Mesenchymal stem cell (in vitro differentiated cells and primary cell): ENCODE measurements around the gene ZCCHC7.

ENCODE experiments used
- DNase-seq: peaks from one replicate; pipeline ENCODE4 v3.0.0-alpha.2; 2013
- H2AFZ ChIP-seq: one replicate; pipeline ENCODE4 v1.6.1; 2013; ENCODE audit warnings: low read depth, mild to moderate bottlenecking, control low read depth, inconsistent platforms, low read length, moderate library complexity
- H2AK5ac ChIP-seq: 2 replicates; pipeline ENCODE4 v1.6.1; 2013; ENCODE audit warnings: low read length, moderate library complexity, mild to moderate bottlenecking, inconsistent platforms; ENCODE audit not compliant: severe bottlenecking
- H2BK120ac ChIP-seq: one replicate; pipeline ENCODE4 v1.6.1; 2013; ENCODE audit warnings: low read depth, mild to moderate bottlenecking, inconsistent platforms, low read length, moderate library complexity
- H2BK12ac ChIP-seq, 2 experiments: one replicate each; pipeline ENCODE4 v1.6.1; 2013; ENCODE audit warnings: inconsistent platforms in 2 of 2, low read length in 2 of 2, mild to moderate bottlenecking in 2 of 2, moderate library complexity in 2 of 2, control low read depth in 1 of 2
- H2BK15ac ChIP-seq: one replicate; pipeline ENCODE4 v1.6.1; 2013; ENCODE audit warnings: mild to moderate bottlenecking, low read depth, inconsistent platforms; ENCODE audit not compliant: poor library complexity, severe bottlenecking
- H2BK5ac ChIP-seq: 2 replicates; pipeline ENCODE4 v1.6.1; 2013; ENCODE audit warnings: low read depth, mild to moderate bottlenecking, low read length, control low read depth, inconsistent platforms; ENCODE audit not compliant: poor library complexity, severe bottlenecking
- H3K14ac ChIP-seq, 2 experiments: one replicate each; pipeline ENCODE4 v1.6.1; 2013; ENCODE audit warnings: inconsistent platforms in 2 of 2, low read length in 2 of 2, control low read depth in 1 of 2, mild to moderate bottlenecking in 1 of 2, moderate library complexity in 1 of 2
- H3K18ac ChIP-seq, 2 experiments: one replicate each; pipeline ENCODE4 v1.6.1; 2013; ENCODE audit warnings: inconsistent platforms in 2 of 2, low read length in 2 of 2, control low read depth in 1 of 2, low read depth in 1 of 2, mild to moderate bottlenecking in 1 of 2
- H3K23ac ChIP-seq, 2 experiments: one replicate each; pipeline ENCODE4 v1.6.1; 2013; ENCODE audit warnings: inconsistent platforms in 2 of 2, low read length in 2 of 2, mild to moderate bottlenecking in 2 of 2, moderate library complexity in 2 of 2, control low read depth in 1 of 2
- H3K27ac ChIP-seq: 2 replicates; pipeline ENCODE4 v1.5.1; 2013; ENCODE audit warnings: mild to moderate bottlenecking, moderate library complexity, low read length, control low read depth, inconsistent platforms; ENCODE audit not compliant: poor library complexity, severe bottlenecking
- H3K27me3 ChIP-seq, 2 experiments: 2 replicates each; pipeline versions ENCODE4 v1.6.1 to v1.7.0; 2013; ENCODE audit warnings: low read length in 2 of 2, mild to moderate bottlenecking in 2 of 2, moderate library complexity in 2 of 2, control low read depth in 1 of 2, inconsistent platforms in 1 of 2; ENCODE audit not compliant: control insufficient read depth in 1 of 2, insufficient read depth in 1 of 2
- H3K36me3 ChIP-seq, 2 experiments: 2 replicates each; pipeline versions ENCODE4 v1.6.1 to v1.7.0; 2013; ENCODE audit warnings: low read length in 2 of 2, control low read depth in 1 of 2, inconsistent platforms in 1 of 2, low read depth in 1 of 2, mild to moderate bottlenecking in 1 of 2; ENCODE audit not compliant: insufficient read depth in 2 of 2, control insufficient read depth in 1 of 2
- H3K4ac ChIP-seq, 2 experiments: one replicate each; pipeline ENCODE4 v1.6.1; 2013; ENCODE audit warnings: inconsistent platforms in 2 of 2, low read length in 2 of 2, mild to moderate bottlenecking in 2 of 2, moderate library complexity in 2 of 2, control low read depth in 1 of 2, low read depth in 1 of 2
- H3K4me1 ChIP-seq: 2 replicates; pipeline ENCODE4 v1.6.1; 2013; ENCODE audit warnings: low read depth, low read length, control low read depth; ENCODE audit not compliant: control insufficient read depth, insufficient read depth
- H3K4me2 ChIP-seq: 2 replicates; pipeline ENCODE4 v1.6.1; 2013; ENCODE audit warnings: low read length, mild to moderate bottlenecking, inconsistent platforms; ENCODE audit not compliant: poor library complexity, severe bottlenecking
- H3K4me3 ChIP-seq, 2 experiments: 2 replicates each; pipeline versions ENCODE4 v1.5.1 to v1.7.0; 2013; ENCODE audit warnings: low read length in 2 of 2, mild to moderate bottlenecking in 2 of 2, control low read depth in 1 of 2, low read depth in 1 of 2; ENCODE audit not compliant: insufficient read depth in 1 of 2
- H3K79me1 ChIP-seq: replicated peaks from 2 replicates; pipeline ENCODE4 v1.6.1; 2013; ENCODE audit warnings: mild to moderate bottlenecking, control low read depth, low read length, inconsistent platforms; ENCODE audit not compliant: poor library complexity, severe bottlenecking
- H3K9ac ChIP-seq: 2 replicates; pipeline ENCODE4 v1.7.0; 2013; ENCODE audit warnings: mild to moderate bottlenecking, low read length, moderate library complexity
- H3K9me3 ChIP-seq: 2 replicates; pipeline ENCODE4 v1.7.0; 2013; ENCODE audit warnings: mild to moderate bottlenecking, low read length; ENCODE audit not compliant: control insufficient read depth
- H4K8ac ChIP-seq: one replicate; pipeline ENCODE4 v1.6.1; 2013; ENCODE audit warnings: inconsistent platforms, mild to moderate bottlenecking, low read length, moderate library complexity
- H4K91ac ChIP-seq: one replicate; pipeline ENCODE4 v1.6.1; 2013; ENCODE audit warnings: mild to moderate bottlenecking, low read length, inconsistent platforms
- WGBS: methylation state at CpG from one replicate; pipeline ENCODE4 v1.1.7; 2013; ENCODE audit warnings: mixed read lengths; 5-methylcytosine and 5-hydroxymethylcytosine counted together

Gene ZCCHC7

GRCh38 chr9:37379835-37380234, 259.5 kb downstream of the ZCCHC7 start:
- H3K4me2 ChIP-seq, result no peak overlapping the region
- H3K14ac ChIP-seq, result no peak overlapping the region
- H3K18ac ChIP-seq, result no peak overlapping the region
- no peak overlapping the region for H3K4me3 ChIP-seq
- H3K9me3 ChIP-seq, result peaks cover 8% of the 10 kb centered on the region
- no peak overlapping the region for H4K8ac ChIP-seq
- no peak overlapping the region for H2BK12ac ChIP-seq
- H2BK15ac ChIP-seq, result no peak overlapping the region
- H2AFZ ChIP-seq, result no peak overlapping the region
- no peak overlapping the region for H2BK5ac ChIP-seq
- no peak overlapping the region for H4K91ac ChIP-seq
- peaks cover 12 to 29% of the 10 kb centered on the region in 2 experiments for H3K27me3 ChIP-seq
- no peak for DNase-seq
- WGBS, result 86% methylated on average over 2 of the region's 2 CpGs
- H2AK5ac ChIP-seq, result no peak overlapping the region
- H3K4ac ChIP-seq, result no peak overlapping the region
- no peak overlapping the region for H3K23ac ChIP-seq
- H3K27ac ChIP-seq, result no peak overlapping the region
- no peak overlapping the region for H3K9ac ChIP-seq
- H2BK120ac ChIP-seq, result no peak overlapping the region
- no peaks in the 10 kb centered on the region for H3K36me3 ChIP-seq
- no peaks in the 10 kb centered on the region for H3K79me1 ChIP-seq
- no peaks in the 10 kb centered on the region for H3K4me1 ChIP-seq

- no peak overlapping the region for H3K23ac ChIP-seq
- no peak for DNase-seq
These were observed 260.2 kb downstream of the ZCCHC7 start for GRCh38 chr9:37380570-37380969.

GRCh38 chr9:37381094-37381741, 260.8 kb downstream of the ZCCHC7 start:
- no peak for DNase-seq
- Histone ChIP-seq H2AFZ (no peak overlapping the region), H3K9ac (no peak overlapping the region), H3K9me3 (peaks cover 8% of the 10 kb centered on the region), H3K4me2 (no peak overlapping the region), H2AK5ac (no peak overlapping the region), H3K79me1 (no peaks in the 10 kb centered on the region), H3K27ac (no peak overlapping the region), H2BK5ac (no peak overlapping the region), H3K4ac (no peak overlapping the region), H2BK120ac (no peak overlapping the region), H4K91ac (no peak overlapping the region), H2BK15ac (no peak overlapping the region), H2BK12ac (no peak overlapping the region), H3K14ac (no peak overlapping the region), H3K4me3 (no peak overlapping the region), H4K8ac (no peak overlapping the region), H3K36me3 (no peaks in the 10 kb centered on the region), H3K23ac (no peak overlapping the region), H3K27me3 (peaks cover 12 to 27% of the 10 kb centered on the region in 2 experiments), H3K4me1 (no peaks in the 10 kb centered on the region), H3K18ac (no peak overlapping the region)
- WGBS, result 86% methylated on average over 11 of the region's 11 CpGs

More at GRCh38 chr9:37380570-37380969, 260.2 kb downstream of the ZCCHC7 start:
- no peak overlapping the region for H4K91ac ChIP-seq
- no peak overlapping the region for H2BK12ac ChIP-seq
- no peaks in the 10 kb centered on the region for H3K4me1 ChIP-seq
- no peaks in the 10 kb centered on the region for H3K36me3 ChIP-seq
- H2AFZ ChIP-seq, result no peak overlapping the region
- no peaks in the 10 kb centered on the region for H3K79me1 ChIP-seq
- no peak overlapping the region for H3K18ac ChIP-seq
- H3K4me2 ChIP-seq, result no peak overlapping the region
- H2BK15ac ChIP-seq, result no peak overlapping the region
- no peak overlapping the region for H2BK5ac ChIP-seq
- H3K14ac ChIP-seq, result no peak overlapping the region
- 93% methylated on average over 7 of the region's 9 CpGs for WGBS
- H3K9ac ChIP-seq, result no peak overlapping the region
- no peak overlapping the region for H4K8ac ChIP-seq
- no peak overlapping the region for H3K4me3 ChIP-seq
- H2BK120ac ChIP-seq, result no peak overlapping the region
- H3K27ac ChIP-seq, result no peak overlapping the region
- H2AK5ac ChIP-seq, result no peak overlapping the region
- H3K27me3 ChIP-seq, result peaks cover 12 to 29% of the 10 kb centered on the region in 2 experiments
- H3K9me3 ChIP-seq, result peaks cover 8% of the 10 kb centered on the region
- no peak overlapping the region for H3K4ac ChIP-seq

GRCh38 chr9:37382161-37382981, 262.0 kb downstream of the ZCCHC7 start:
- Histone ChIP-seq H3K79me1 (no peaks in the 10 kb centered on the region), H3K9me3 (peaks cover 8% of the 10 kb centered on the region), H3K4me3 (no peak overlapping the region), H3K4me1 (no peaks in the 10 kb centered on the region), H2BK120ac (no peak overlapping the region), H4K8ac (no peak overlapping the region), H2AFZ (no peak overlapping the region), H3K18ac (no peak overlapping the region), H3K23ac (no peak overlapping the region), H2BK15ac (no peak overlapping the region), H3K4me2 (no peak overlapping the region), H3K4ac (no peak overlapping the region), H3K27me3 (peaks cover 6 to 17% of the 10 kb centered on the region in 2 experiments), H4K91ac (no peak overlapping the region), H2AK5ac (no peak overlapping the region), H3K36me3 (no peaks in the 10 kb centered on the region), H3K27ac (no peak overlapping the region), H2BK5ac (no peak overlapping the region), H2BK12ac (no peak overlapping the region), H3K14ac (no peak overlapping the region), H3K9ac (no peak overlapping the region)
- 81% methylated on average over 14 of the region's 14 CpGs for WGBS
- DNase-seq, result no peak
